GM12872 (cell line): ENCODE data around the gene HS6ST3.
A peak's percentile ranks its signal among the peaks of the same experiment; 100 is the strongest.

ENCODE experiments used
- CTCF ChIP-seq: IDR thresholded peaks from 3 replicates; pipeline ENCODE4 v1.5.1; 2011; ENCODE audit warnings: low read depth, mild to moderate bottlenecking, low read length, moderate library complexity; ENCODE audit not compliant: insufficient read depth

HS6ST3 gene

GRCh38 chr13:96821381-96821780 is 731.5 kb downstream of the HS6ST3 start:
- no peak for TF ChIP-seq CTCF

- no peak for TF ChIP-seq CTCF
Observed at GRCh38 chr13:96821971-96822370, 732.1 kb downstream of the HS6ST3 start.

GRCh38 chr13:96822895-96823294 is 733.0 kb downstream of the HS6ST3 start:
- TF ChIP-seq CTCF: peak; percentile 37; the same call in 2 of the 3 replicates

GRCh38 chr13:96824140-96824539 is 734.2 kb downstream of the HS6ST3 start:
- no peak for TF ChIP-seq CTCF

GRCh38 chr13:96825653-96826052 is 735.7 kb downstream of the HS6ST3 start:
- no peak for TF ChIP-seq CTCF

GRCh38 chr13:96834626-96835025 is 744.7 kb downstream of the HS6ST3 start:
- no peak for TF ChIP-seq CTCF

- no peak for TF ChIP-seq CTCF
Observed at GRCh38 chr13:96835546-96835945, 745.6 kb downstream of the HS6ST3 start.

GRCh38 chr13:96836733-96837132 is 746.8 kb downstream of the HS6ST3 start:
- no peak for TF ChIP-seq CTCF
